ENCODE data around the gene BRSK1. TPM values are rescaled to one million over a fixed set of nuclear protein-coding genes. Genes with fewer than 3 reads are reported as not detected.

The BRSK1 gene
- total RNA-seq, 2 experiments from 2014 or later: 7.3 to 7.5 TPM

- no peaks in the 10 kb centered on the region for H3K36me3 Mint-ChIP-seq (ENCODE audit: low read depth)
- ATAC-seq (no peak), DNase-seq (no peak)
- peaks cover 36% of the 10 kb centered on the region for H3K27me3 Mint-ChIP-seq (ENCODE audit: low read depth)
- CTCF ChIA-PET: interaction anchor here (0.9 kb wide), 1 partner anchor 153 kb away, joined by 3 read pairs; no protein-coding TSS in a partner anchor
- H3K4me3 Mint-ChIP-seq: no peak overlapping the region
- POLR2A ChIA-PET: interaction anchor here (0.8 kb wide), 1 partner anchor 11 kb away, joined by 3 read pairs; the partner anchor contains the start of gene KMT5C
- peaks cover 37% of the 10 kb centered on the region for H3K4me1 Mint-ChIP-seq (ENCODE audit: low read depth)
- H3K27ac Mint-ChIP-seq: no peak overlapping the region
- no peaks in the 10 kb centered on the region for H3K9me3 Mint-ChIP-seq (ENCODE audit: insufficient read depth)
These were observed 67.0 kb downstream of the BRSK1 start for GRCh38 chr19:55350620-55351315.

- H3K27ac Mint-ChIP-seq: no peak overlapping the region
- peaks cover 37% of the 10 kb centered on the region for H3K27me3 Mint-ChIP-seq (ENCODE audit: low read depth)
- H3K4me1 Mint-ChIP-seq (ENCODE audit: low read depth): peaks cover 37% of the 10 kb centered on the region
- ChIA-PET CTCF (interaction anchor here (0.8 kb wide), 1 partner anchor 13 kb away, joined by 5 read pairs; the partner anchor contains the start of gene KMT5C), POLR2A (interaction anchor here (2.8 kb wide), 1 partner anchor 13 kb away, joined by 16 read pairs; the partner anchor contains the start of gene KMT5C)
- H3K4me3 Mint-ChIP-seq: no peak overlapping the region
- no peaks in the 10 kb centered on the region for H3K9me3 Mint-ChIP-seq (ENCODE audit: insufficient read depth)
- ATAC-seq (no peak), DNase-seq (peak; percentile 38)
- no peaks in the 10 kb centered on the region for H3K36me3 Mint-ChIP-seq (ENCODE audit: low read depth)
These were observed 68.2 kb downstream of the BRSK1 start for GRCh38 chr19:55352040-55352439.

- DNase-seq (no peak), ATAC-seq (no peak)
- no peaks in the 10 kb centered on the region for H3K36me3 Mint-ChIP-seq (ENCODE audit: low read depth)
- no peaks in the 10 kb centered on the region for H3K9me3 Mint-ChIP-seq (ENCODE audit: insufficient read depth)
- H3K4me1 Mint-ChIP-seq (ENCODE audit: low read depth): peaks cover 37% of the 10 kb centered on the region
- H3K27me3 Mint-ChIP-seq (ENCODE audit: low read depth): peaks cover 42% of the 10 kb centered on the region
- ChIA-PET POLR2A (interaction anchor here (2.8 kb wide), 1 partner anchor 13 kb away, joined by 16 read pairs; the partner anchor contains the start of gene KMT5C), CTCF (interaction anchor here (0.8 kb wide), 1 partner anchor 13 kb away, joined by 5 read pairs; the partner anchor contains the start of gene KMT5C)
- H3K4me3 Mint-ChIP-seq: no peak overlapping the region
- peak overlapping the region; percentile 55 for H3K27ac Mint-ChIP-seq
These were observed 68.8 kb downstream of the BRSK1 start for GRCh38 chr19:55352549-55353145.

GRCh38 chr19:55353356-55353802 lies 69.6 kb downstream of the BRSK1 start:
- CTCF ChIA-PET: no interaction called here
- Mint-ChIP-seq H3K27ac (no peak overlapping the region), H3K36me3 (ENCODE audit: low read depth) (no peaks in the 10 kb centered on the region), H3K4me3 (peak overlapping the region; percentile 67), H3K4me1 (ENCODE audit: low read depth) (peaks cover 37% of the 10 kb centered on the region), H3K27me3 (ENCODE audit: low read depth) (peaks cover 42% of the 10 kb centered on the region), H3K9me3 (ENCODE audit: insufficient read depth) (no peaks in the 10 kb centered on the region)
- no peak for ATAC-seq
- no peak for DNase-seq
- POLR2A ChIA-PET: interaction anchor here (2.8 kb wide), 1 partner anchor 14 kb away, joined by 16 read pairs; the partner anchor contains the start of gene KMT5C

- ChIA-PET POLR2A (interaction anchor here (2.8 kb wide), 1 partner anchor 15 kb away, joined by 16 read pairs; the partner anchor contains the start of gene KMT5C), CTCF (no interaction called here)
- H3K36me3 Mint-ChIP-seq (ENCODE audit: low read depth): no peaks in the 10 kb centered on the region
- H3K4me1 Mint-ChIP-seq (ENCODE audit: low read depth): peaks cover 37% of the 10 kb centered on the region
- H3K27ac Mint-ChIP-seq: peak overlapping the region; percentile 15
- peak; percentile 75 for DNase-seq
- H3K4me3 Mint-ChIP-seq: peak overlapping the region; percentile 67
- ATAC-seq: peak; percentile 88
- peaks cover 42% of the 10 kb centered on the region for H3K27me3 Mint-ChIP-seq (ENCODE audit: low read depth)
- H3K9me3 Mint-ChIP-seq (ENCODE audit: insufficient read depth): no peaks in the 10 kb centered on the region
These were observed 70.3 kb downstream of the BRSK1 start for GRCh38 chr19:55353803-55354697.

- peak within 1 kb of the TSS; percentile 15 for H3K27ac Mint-ChIP-seq
- H3K4me1 Mint-ChIP-seq (ENCODE audit: low read depth): peaks cover 37% of the 10 kb centered on the region
- ATAC-seq (no peak), DNase-seq (no peak)
- no peaks in the 10 kb centered on the region for H3K9me3 Mint-ChIP-seq (ENCODE audit: insufficient read depth)
- CTCF ChIA-PET: interaction anchor here (1.1 kb wide), 1 partner anchor 53 kb away, joined by 3 read pairs; no protein-coding TSS in a partner anchor
- H3K36me3 Mint-ChIP-seq (ENCODE audit: low read depth): no peaks in the 10 kb centered on the region
- H3K4me3 Mint-ChIP-seq: peak within 1 kb of the TSS; percentile 67
- H3K27me3 Mint-ChIP-seq (ENCODE audit: low read depth): peaks cover 42% of the 10 kb centered on the region
- POLR2A ChIA-PET: no interaction called here
These were observed 71.0 kb downstream of the BRSK1 start, which contains the start of gene COX6B2 for GRCh38 chr19:55354698-55355212. Gene COX6B2, minus strand, starts transcription at chr19:55354719. Its CDS starts 198 bp downstream, at chr19:55354521.

- ChIA-PET CTCF (interaction anchor here (1.1 kb wide), 1 partner anchor 54 kb away, joined by 3 read pairs; no protein-coding TSS in a partner anchor), POLR2A (interaction anchor here (0.8 to 2.4 kb wide), 2 partner anchors 16 to 29 kb away, joined by 3 to 10 read pairs; partner anchors contain the start of genes KMT5C and TMEM238)
- no peaks in the 10 kb centered on the region for H3K9me3 Mint-ChIP-seq (ENCODE audit: insufficient read depth)
- H3K27ac Mint-ChIP-seq: no peak overlapping the region
- H3K27me3 Mint-ChIP-seq (ENCODE audit: low read depth): peaks cover 42% of the 10 kb centered on the region
- H3K4me1 Mint-ChIP-seq (ENCODE audit: low read depth): peaks cover 37% of the 10 kb centered on the region
- H3K4me3 Mint-ChIP-seq: no peak overlapping the region
- no peaks in the 10 kb centered on the region for H3K36me3 Mint-ChIP-seq (ENCODE audit: low read depth)
- ATAC-seq (no peak), DNase-seq (no peak)
These were observed 71.5 kb downstream of the BRSK1 start for GRCh38 chr19:55355213-55355821.

GRCh38 chr19:55358493-55358892 lies 74.7 kb downstream of the BRSK1 start:
- Mint-ChIP-seq H3K27me3 (ENCODE audit: low read depth) (peaks cover 18% of the 10 kb centered on the region), H3K4me3 (no peak overlapping the region), H3K36me3 (ENCODE audit: low read depth) (no peaks in the 10 kb centered on the region), H3K4me1 (ENCODE audit: low read depth) (peaks cover 6% of the 10 kb centered on the region), H3K27ac (no peak overlapping the region), H3K9me3 (ENCODE audit: insufficient read depth) (no peaks in the 10 kb centered on the region)
- ATAC-seq (no peak), DNase-seq (no peak)
- CTCF ChIA-PET: no interaction called here
- POLR2A ChIA-PET: interaction anchor here (0.6 to 1.4 kb wide), 2 partner anchors 14 to 19 kb away, joined by 3 to 5 read pairs; partner anchors contain the start of gene KMT5C

GRCh38 chr19:55358943-55359908 lies 75.4 kb downstream of the BRSK1 start:
- H3K36me3 Mint-ChIP-seq (ENCODE audit: low read depth): no peaks in the 10 kb centered on the region
- DNase-seq: no peak
- H3K4me3 Mint-ChIP-seq: no peak overlapping the region
- ChIA-PET POLR2A (interaction anchor here (0.6 to 1.4 kb wide), 2 partner anchors 13 to 20 kb away, joined by 3 to 5 read pairs; partner anchors contain the start of gene KMT5C), CTCF (interaction anchor here (1.7 kb wide), 1 partner anchor 20 kb away, joined by 3 read pairs; no protein-coding TSS in a partner anchor)
- no peaks in the 10 kb centered on the region for H3K9me3 Mint-ChIP-seq (ENCODE audit: insufficient read depth)
- H3K27ac Mint-ChIP-seq: no peak overlapping the region
- no peak for ATAC-seq
- peaks cover 12% of the 10 kb centered on the region for H3K27me3 Mint-ChIP-seq (ENCODE audit: low read depth)
- H3K4me1 Mint-ChIP-seq (ENCODE audit: low read depth): no peaks in the 10 kb centered on the region

GRCh38 chr19:55360902-55361301 lies 77.1 kb downstream of the BRSK1 start:
- Mint-ChIP-seq H3K4me1 (ENCODE audit: low read depth) (no peaks in the 10 kb centered on the region), H3K27me3 (ENCODE audit: low read depth) (peaks cover 6% of the 10 kb centered on the region), H3K27ac (no peak overlapping the region), H3K4me3 (no peak overlapping the region), H3K36me3 (ENCODE audit: low read depth) (no peaks in the 10 kb centered on the region), H3K9me3 (ENCODE audit: insufficient read depth) (no peaks in the 10 kb centered on the region)
- ATAC-seq: no peak
- DNase-seq: no peak
- CTCF ChIA-PET: no interaction called here
- POLR2A ChIA-PET: no interaction called here
